SU-DHL-6 (cell line): ENCODE measurements around the gene MEI4.

Experiments
- H2AFZ ChIP-seq: fragments of 200-600 bp; sonication (generic); 2 replicates; pipeline ENCODE4 v1.6.1; 2014; ENCODE audit warnings: low read depth, mild to moderate bottlenecking, moderate library complexity, mixed read lengths, antibody characterized with exemption, low read length; ENCODE audit not compliant: severe bottlenecking
- H3F3A ChIP-seq: fragments of 200-600 bp; shearing (Covaris generic); 2 replicates; pipeline ENCODE4 v1.6.0; 2016; ENCODE audit warnings: antibody characterized with exemption, mild to moderate bottlenecking; ENCODE audit not compliant: insufficient read depth
- H3K27ac ChIP-seq: fragments of 200-600 bp; sonication (generic); 2 replicates; pipeline ENCODE4 v1.5.1; 2016; ENCODE audit warnings: low read depth, mild to moderate bottlenecking, low read length, moderate library complexity, mixed read lengths
- H3K27me3 ChIP-seq: fragments of 200-600 bp; sonication (generic), shearing (Covaris generic); 2 replicates; pipeline ENCODE4 v1.6.0; 2014; ENCODE audit warnings: mild to moderate bottlenecking, low read length
- H3K36me3 ChIP-seq: fragments of 200-600 bp; sonication (generic); 2 replicates; pipeline ENCODE4 v1.6.1; 2014; ENCODE audit warnings: mild to moderate bottlenecking, low read length, mixed read lengths
- H3K4me2 ChIP-seq: fragments of 300-600, 200-600 bp; shearing (Covaris generic), sonication (generic); 2 replicates; pipeline ENCODE4 v1.6.0; 2014; ENCODE audit warnings: low read length, low read depth, mild to moderate bottlenecking; ENCODE audit not compliant: poor library complexity, severe bottlenecking
- H3K4me3 ChIP-seq: fragments of 200-600 bp; sonication (generic); 2 replicates; pipeline ENCODE4 v1.5.1; 2014; ENCODE audit warnings: antibody characterized with exemption, low read length, mild to moderate bottlenecking, mixed read lengths; ENCODE audit not compliant: insufficient read depth, poor library complexity, severe bottlenecking
- H3K79me2 ChIP-seq: fragments of 200-600 bp; sonication (generic); 2 replicates; pipeline ENCODE4 v1.6.1; 2014; ENCODE audit warnings: mild to moderate bottlenecking, low read length, moderate library complexity; ENCODE audit not compliant: insufficient read depth
- H3K9ac ChIP-seq: fragments of 200-600 bp; sonication (generic); 2 replicates; pipeline ENCODE4 v1.7.0; 2014; ENCODE audit warnings: mild to moderate bottlenecking, low read length
- H3K9me2 ChIP-seq: fragments of 200-600 bp; sonication (generic); replicated peaks from 2 replicates; pipeline ENCODE4 v1.6.1; 2014; ENCODE audit warnings: low read length; ENCODE audit not compliant: insufficient read depth
- H3K9me3 ChIP-seq: fragments of 200-600 bp; sonication (generic); 2 replicates; pipeline ENCODE4 v1.6.1; 2014; ENCODE audit warnings: low read length, mixed read lengths; ENCODE audit not compliant: insufficient read depth
- H4K20me1 ChIP-seq: fragments of 200-600 bp; sonication (generic); 2 replicates; pipeline ENCODE4 v1.6.1; 2014; ENCODE audit warnings: low read depth, mild to moderate bottlenecking, antibody characterized with exemption, low read length, moderate library complexity, mixed read lengths
- CTCF ChIP-seq: fragments of 200-600 bp; sonication (generic); IDR thresholded peaks from one replicate; pipeline ENCODE4 v1.5.1; 2017; ENCODE audit warnings: antibody characterized with exemption, mild to moderate bottlenecking, low read length, moderate library complexity; ENCODE audit not compliant: insufficient read depth, poor library complexity, severe bottlenecking
- EZH2phosphoT487 ChIP-seq: fragments of 200-600 bp; sonication (generic), shearing (Covaris generic); conservative IDR thresholded peaks from 2 replicates; pipeline ENCODE4 v1.6.1; 2018; ENCODE audit warnings: mild to moderate bottlenecking, antibody characterized with exemption, low read length, moderate library complexity, mixed read lengths

MEI4 gene

GRCh38 chr6:77764364-77764763 lies 111.5 kb downstream of the MEI4 start:
- H3K27me3 ChIP-seq = no peaks in the 10 kb centered on the region
- TF ChIP-seq CTCF (no peak), EZH2phosphoT487 (no peak)
- H3K9me2 ChIP-seq = no peaks in the 10 kb centered on the region

GRCh38 chr6:77773157-77773822 lies 120.5 kb downstream of the MEI4 start:
- no peaks in the 10 kb centered on the region for H4K20me1 ChIP-seq
- no peak overlapping the region for H3K9ac ChIP-seq
- H3K9me3 ChIP-seq = no peaks in the 10 kb centered on the region
- no peaks in the 10 kb centered on the region for H3K79me2 ChIP-seq
- TF ChIP-seq EZH2phosphoT487 (no peak), CTCF (no peak)
- H3K27ac ChIP-seq = no peak overlapping the region
- no peaks in the 10 kb centered on the region for H3K9me2 ChIP-seq
- H3K27me3 ChIP-seq = no peaks in the 10 kb centered on the region
- no peaks in the 10 kb centered on the region for H3F3A ChIP-seq
- H3K4me3 ChIP-seq = no peak overlapping the region
- no peaks in the 10 kb centered on the region for H3K36me3 ChIP-seq
- H3K4me2 ChIP-seq = no peak overlapping the region
- H2AFZ ChIP-seq = no peak overlapping the region

More at GRCh38 chr6:77764364-77764763, 111.5 kb downstream of the MEI4 start:
- Histone ChIP-seq H3K36me3 (no peaks in the 10 kb centered on the region), H3K27ac (no peak overlapping the region), H2AFZ (no peak overlapping the region), H3K9ac (no peak overlapping the region), H3K4me2 (no peak overlapping the region), H3F3A (no peaks in the 10 kb centered on the region), H4K20me1 (no peaks in the 10 kb centered on the region), H3K79me2 (no peaks in the 10 kb centered on the region), H3K4me3 (no peak overlapping the region), H3K9me3 (no peaks in the 10 kb centered on the region)

- TF ChIP-seq CTCF (no peak), EZH2phosphoT487 (no peak)
- Histone ChIP-seq H3K9ac (no peak overlapping the region), H3K79me2 (no peaks in the 10 kb centered on the region), H3K27ac (no peak overlapping the region), H3K9me2 (no peaks in the 10 kb centered on the region), H3K9me3 (no peaks in the 10 kb centered on the region), H4K20me1 (no peaks in the 10 kb centered on the region), H3F3A (no peaks in the 10 kb centered on the region), H3K4me2 (no peak overlapping the region), H3K36me3 (no peaks in the 10 kb centered on the region), H3K4me3 (no peak overlapping the region), H2AFZ (no peak overlapping the region), H3K27me3 (no peaks in the 10 kb centered on the region)
Measured at GRCh38 chr6:77774457-77774856, 121.6 kb downstream of the MEI4 start.
